ENCODE measurements around the gene UNC5CL. TPM values are rescaled to one million over a fixed set of nuclear protein-coding genes. Genes with fewer than 3 reads are reported as not detected.
A peak's percentile ranks its signal among the peaks of the same experiment; 100 is the strongest.

The UNC5CL gene
- total and polyA plus RNA-seq, 9 of the 15 experiments (the other 6 are each of a cell fraction or from before 2014, with no cell fraction given) = 0.07 to 1.8 (median 0.62) TPM; not detected in 1

GRCh38 chr6:41073203-41073967 lies 34.4 kb upstream of the UNC5CL start (continued):
- no peak for TF ChIP-seq ZNF407 (IDR thresholded peaks at IDR 0.05; ENCODE audit: low read depth)
- TF ChIP-seq HEY1 (CRISPR knock-in tag; IDR thresholded peaks at IDR 0.05; ENCODE audit: borderline replicate concordance) = no peak
- TF ChIP-seq ASH1L (IDR thresholded peaks at IDR 0.05; ENCODE audit: borderline replicate concordance, low read depth, partially characterized antibody) = no peak
- no peak for TF ChIP-seq FOS (IDR thresholded peaks at IDR 0.05; ENCODE audit: extremely low read depth, insufficient read length)
- TF ChIP-seq USF1 (CRISPR knock-in tag; IDR thresholded peaks at IDR 0.05) = no peak
- TF ChIP-seq ZNF764 (CRISPR knock-in tag; IDR thresholded peaks at IDR 0.05; ENCODE audit: low read depth) = no peak
- no peak for TF ChIP-seq TAL1 (IDR thresholded peaks at IDR 0.05)
- TF ChIP-seq ZNF143 (CRISPR knock-in tag; IDR thresholded peaks at IDR 0.05) = no peak
- peak; percentile 21; the same call in 1 of the 2 replicates for TF ChIP-seq SOX6 (IDR thresholded peaks at IDR 0.05)
- TF ChIP-seq STAG1 (CRISPR knock-in tag; IDR thresholded peaks at IDR 0.05; ENCODE audit: borderline replicate concordance) = no peak
- TF ChIP-seq ZBTB1 (CRISPR knock-in tag; IDR thresholded peaks at IDR 0.05; ENCODE audit: borderline replicate concordance, low read depth) = 0 out of 2 replicates have a peak, but pooled peaks have one; percentile 11
- TF ChIP-seq GATAD2A (IDR thresholded peaks at IDR 0.05) = no peak; the same call in 1 of the 2 replicates
- TF ChIP-seq YY1 (IDR thresholded peaks at IDR 0.05; ENCODE audit: borderline replicate concordance in 1 of 3, control insufficient read depth in 1 of 3, extremely low read depth in 1 of 3, insufficient read depth in 3 of 3, insufficient read length in 1 of 3, insufficient replicate concordance in 2 of 3, low read depth in 1 of 3, low read length in 2 of 3) = peak in 2 of 3 experiments; percentile 74 to 81
- peak; percentile 98 for TF ChIP-seq ZFX (CRISPR knock-in tag; IDR thresholded peaks at IDR 0.05)
- TF ChIP-seq NKRF (IDR thresholded peaks at IDR 0.05; ENCODE audit: borderline replicate concordance) = 0 out of 2 replicates have a peak, but pooled peaks have one; percentile 22
- peak; percentile 98 for TF ChIP-seq EGR1 (conservative IDR thresholded peaks at IDR 0.05)

Measured in K562 (cell line).